Measurements from ENCODE around the gene RFTN1. TPM values are rescaled to one million over a fixed set of nuclear protein-coding genes. Genes with fewer than 3 reads are reported as not detected.

Gene RFTN1
- total RNA-seq, 1 donor from 2014 or later, result 41.8 TPM

DNA sequence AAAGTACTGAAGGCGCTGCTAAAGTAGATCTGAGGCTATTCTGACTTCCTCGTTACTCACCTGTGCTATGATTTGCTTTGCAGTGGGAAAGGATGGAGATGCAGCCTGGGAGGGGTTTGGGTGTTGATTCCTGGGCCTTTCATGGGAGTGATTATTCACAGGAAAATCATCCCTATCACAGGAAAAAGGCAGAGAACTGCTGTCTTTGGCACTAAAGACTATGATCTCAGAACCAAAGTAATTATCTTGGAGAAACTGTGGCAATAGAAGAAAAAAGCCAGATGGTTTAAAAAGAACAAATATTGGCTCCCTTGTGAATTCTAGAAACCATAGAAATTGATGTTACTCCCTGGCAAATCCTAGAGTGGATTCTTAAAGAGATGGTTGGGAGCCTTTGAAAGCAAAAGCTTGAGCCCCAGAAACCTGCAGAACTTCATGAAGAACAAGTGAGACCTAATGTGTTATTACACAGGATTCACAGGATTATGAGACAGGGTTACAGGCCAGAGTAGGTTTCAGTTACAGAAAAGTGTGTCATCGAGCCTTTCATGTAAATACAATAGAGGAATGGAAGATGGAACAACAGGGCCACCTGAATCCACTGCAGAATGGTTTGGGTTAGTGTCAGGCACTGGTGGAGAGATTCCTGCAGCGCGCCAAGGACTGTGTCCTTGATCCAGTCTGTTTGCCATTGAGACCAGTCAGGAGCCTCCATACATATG is 162.7 kb downstream of the RFTN1 start:
- no peaks in the 10 kb centered on the region for H3K9me3 Mint-ChIP-seq (ENCODE audit: unreplicated experiment)
- peaks cover 24% of the 10 kb centered on the region for H3K4me1 Mint-ChIP-seq (ENCODE audit: unreplicated experiment)
- peaks cover 10% of the 10 kb centered on the region for H3K27me3 Mint-ChIP-seq (ENCODE audit: unreplicated experiment)
- H3K4me3 Mint-ChIP-seq (ENCODE audit: unreplicated experiment), result no peak overlapping the region
- H3K36me3 Mint-ChIP-seq (ENCODE audit: low read depth, unreplicated experiment), result peaks cover 47% of the 10 kb centered on the region
- TF ChIP-seq, protein P1, sequence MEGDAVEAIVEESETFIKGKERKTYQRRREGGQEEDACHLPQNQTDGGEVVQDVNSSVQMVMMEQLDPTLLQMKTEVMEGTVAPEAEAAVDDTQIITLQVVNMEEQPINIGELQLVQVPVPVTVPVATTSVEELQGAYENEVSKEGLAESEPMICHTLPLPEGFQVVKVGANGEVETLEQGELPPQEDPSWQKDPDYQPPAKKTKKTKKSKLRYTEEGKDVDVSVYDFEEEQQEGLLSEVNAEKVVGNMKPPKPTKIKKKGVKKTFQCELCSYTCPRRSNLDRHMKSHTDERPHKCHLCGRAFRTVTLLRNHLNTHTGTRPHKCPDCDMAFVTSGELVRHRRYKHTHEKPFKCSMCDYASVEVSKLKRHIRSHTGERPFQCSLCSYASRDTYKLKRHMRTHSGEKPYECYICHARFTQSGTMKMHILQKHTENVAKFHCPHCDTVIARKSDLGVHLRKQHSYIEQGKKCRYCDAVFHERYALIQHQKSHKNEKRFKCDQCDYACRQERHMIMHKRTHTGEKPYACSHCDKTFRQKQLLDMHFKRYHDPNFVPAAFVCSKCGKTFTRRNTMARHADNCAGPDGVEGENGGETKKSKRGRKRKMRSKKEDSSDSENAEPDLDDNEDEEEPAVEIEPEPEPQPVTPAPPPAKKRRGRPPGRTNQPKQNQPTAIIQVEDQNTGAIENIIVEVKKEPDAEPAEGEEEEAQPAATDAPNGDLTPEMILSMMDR (IDR thresholded peaks at IDR 0.05; ENCODE audit: unreplicated experiment), result no peak
- H3K27ac Mint-ChIP-seq (ENCODE audit: unreplicated experiment), result no peak overlapping the region
- no peak for DNase-seq (ENCODE audit: low spot score)

DNA sequence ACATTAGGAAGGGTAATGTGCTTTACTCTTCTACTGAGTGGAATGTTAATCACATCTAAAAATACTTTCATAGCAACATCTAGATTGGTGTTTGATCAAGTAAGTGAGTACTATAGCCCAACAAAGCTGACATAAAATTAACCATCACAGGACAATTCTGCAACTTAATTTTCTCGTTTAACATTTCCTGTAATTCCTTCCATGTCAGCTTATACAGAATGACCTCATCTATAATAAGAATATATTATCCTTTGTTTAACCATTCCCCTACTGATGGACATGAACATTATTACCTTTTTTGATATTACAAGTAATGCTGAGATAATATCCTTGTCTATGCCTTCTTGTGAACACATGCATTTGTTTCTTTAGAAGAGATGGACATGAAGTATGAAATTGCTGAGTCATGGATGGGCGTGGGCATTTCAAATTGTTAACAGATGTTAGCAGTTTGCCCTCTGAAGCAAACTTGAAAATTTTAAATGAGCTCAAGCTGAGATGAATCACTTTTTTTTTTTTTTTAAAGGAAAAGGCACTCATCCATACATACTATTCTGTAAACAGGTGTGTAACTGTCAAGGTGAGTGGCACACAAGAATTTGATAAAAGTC is 163.4 kb downstream of the RFTN1 start:
- Mint-ChIP-seq H3K4me1 (ENCODE audit: unreplicated experiment) (peaks cover 24% of the 10 kb centered on the region), H3K4me3 (ENCODE audit: unreplicated experiment) (no peak overlapping the region), H3K9me3 (ENCODE audit: unreplicated experiment) (no peaks in the 10 kb centered on the region), H3K36me3 (ENCODE audit: low read depth, unreplicated experiment) (peaks cover 47% of the 10 kb centered on the region), H3K27me3 (ENCODE audit: unreplicated experiment) (peaks cover 11% of the 10 kb centered on the region), H3K27ac (ENCODE audit: unreplicated experiment) (no peak overlapping the region)
- DNase-seq (ENCODE audit: low spot score), result no peak
- TF ChIP-seq, protein P1 (IDR thresholded peaks at IDR 0.05; ENCODE audit: unreplicated experiment), result no peak

DNA sequence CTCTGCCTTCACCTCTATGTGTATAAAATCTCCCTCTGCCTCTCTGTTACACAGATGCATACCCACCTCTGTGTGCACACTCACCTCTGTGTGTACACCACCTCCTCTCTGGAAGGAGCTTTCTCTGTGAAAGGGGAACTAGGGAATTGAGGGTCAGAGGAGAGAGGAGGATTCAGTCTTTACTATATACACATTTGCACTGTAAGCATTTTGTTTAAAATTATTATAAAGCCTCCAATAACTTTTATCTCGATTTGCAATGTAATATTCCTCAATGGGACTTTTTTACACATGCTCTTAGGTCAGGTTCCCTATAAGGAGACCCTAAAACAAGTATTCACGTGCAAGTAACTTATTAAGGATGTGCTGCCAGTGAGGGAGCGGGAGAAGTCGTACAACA is 166.0 kb downstream of the RFTN1 start:
- TF ChIP-seq, protein P1 (IDR thresholded peaks at IDR 0.05; ENCODE audit: unreplicated experiment), result no peak
- Mint-ChIP-seq H3K27ac (ENCODE audit: unreplicated experiment) (no peak overlapping the region), H3K4me3 (ENCODE audit: unreplicated experiment) (peak overlapping the region; percentile 56), H3K4me1 (ENCODE audit: unreplicated experiment) (peaks cover 27% of the 10 kb centered on the region), H3K9me3 (ENCODE audit: unreplicated experiment) (no peaks in the 10 kb centered on the region), H3K36me3 (ENCODE audit: low read depth, unreplicated experiment) (peaks cover 57% of the 10 kb centered on the region), H3K27me3 (ENCODE audit: unreplicated experiment) (peaks cover 11% of the 10 kb centered on the region)
- DNase-seq (ENCODE audit: low spot score), result no peak

DNA sequence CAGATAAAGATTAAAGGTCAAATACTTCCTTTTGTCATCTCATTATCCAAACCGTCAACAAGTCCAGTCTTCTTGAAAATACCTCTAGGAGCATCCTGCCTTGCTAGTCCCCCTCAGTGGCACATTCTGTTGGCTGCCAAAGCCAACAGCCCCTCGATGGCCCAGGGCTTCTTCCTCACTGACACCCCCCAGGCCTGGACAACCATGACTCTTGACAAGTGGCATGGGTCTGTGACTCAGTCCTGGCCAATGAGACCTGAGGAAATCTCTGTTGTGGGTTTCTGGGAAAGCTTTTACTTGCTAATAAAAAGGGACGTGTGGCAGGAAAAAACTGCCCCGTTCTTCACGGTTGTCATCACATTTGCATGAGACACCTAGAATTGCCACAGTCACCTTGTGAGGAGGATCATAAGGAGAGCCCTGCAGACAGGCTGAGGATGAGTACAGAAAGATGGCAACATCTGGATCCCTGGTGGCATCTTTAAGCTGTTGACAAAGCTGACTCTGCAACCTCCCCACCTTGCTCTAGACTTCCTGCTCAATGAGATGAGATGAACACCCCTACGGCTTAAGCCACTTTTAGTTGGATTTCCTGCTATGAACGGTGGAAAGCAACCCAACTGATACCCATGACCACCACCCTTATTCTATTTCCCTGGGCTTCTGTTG is 167.0 kb downstream of the RFTN1 start:
- Mint-ChIP-seq H3K4me3 (ENCODE audit: unreplicated experiment) (no peak overlapping the region), H3K27ac (ENCODE audit: unreplicated experiment) (no peak overlapping the region), H3K36me3 (ENCODE audit: low read depth, unreplicated experiment) (peaks cover 57% of the 10 kb centered on the region), H3K27me3 (ENCODE audit: unreplicated experiment) (peaks cover 9% of the 10 kb centered on the region), H3K4me1 (ENCODE audit: unreplicated experiment) (peaks cover 27% of the 10 kb centered on the region), H3K9me3 (ENCODE audit: unreplicated experiment) (no peaks in the 10 kb centered on the region)
- TF ChIP-seq, protein P1 (IDR thresholded peaks at IDR 0.05; ENCODE audit: unreplicated experiment), result no peak
- no peak for DNase-seq (ENCODE audit: low spot score)

DNA sequence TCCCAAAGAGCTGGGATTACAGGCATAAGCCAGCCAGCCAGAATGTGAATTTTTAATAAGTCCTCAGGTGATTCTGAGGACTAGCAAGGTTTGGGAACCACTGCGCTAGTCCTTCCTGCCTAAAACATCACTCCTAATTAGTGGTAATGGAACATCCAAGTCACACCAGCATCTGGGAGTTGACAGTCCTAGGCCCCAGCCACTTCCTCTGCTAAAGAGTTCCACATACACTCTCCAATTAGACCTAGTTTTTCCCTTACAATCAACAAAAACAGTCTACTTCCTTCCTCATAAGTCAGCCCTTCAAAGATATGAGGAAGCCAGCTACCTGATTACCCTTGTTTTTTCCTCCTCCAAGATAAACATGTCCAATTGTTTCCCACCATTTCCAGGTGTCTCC is 170.4 kb downstream of the RFTN1 start:
- H3K27ac Mint-ChIP-seq (ENCODE audit: unreplicated experiment), result no peak overlapping the region
- TF ChIP-seq, protein P1 (IDR thresholded peaks at IDR 0.05; ENCODE audit: unreplicated experiment), result no peak
- H3K4me3 Mint-ChIP-seq (ENCODE audit: unreplicated experiment), result no peak overlapping the region
- peaks cover 17% of the 10 kb centered on the region for H3K4me1 Mint-ChIP-seq (ENCODE audit: unreplicated experiment)
- no peak for DNase-seq (ENCODE audit: low spot score)
- H3K27me3 Mint-ChIP-seq (ENCODE audit: unreplicated experiment), result peaks cover 8% of the 10 kb centered on the region
- no peaks in the 10 kb centered on the region for H3K9me3 Mint-ChIP-seq (ENCODE audit: unreplicated experiment)
- H3K36me3 Mint-ChIP-seq (ENCODE audit: low read depth, unreplicated experiment), result peaks cover 37% of the 10 kb centered on the region
